Measurements from ENCODE around the gene HEY2.

DNA sequence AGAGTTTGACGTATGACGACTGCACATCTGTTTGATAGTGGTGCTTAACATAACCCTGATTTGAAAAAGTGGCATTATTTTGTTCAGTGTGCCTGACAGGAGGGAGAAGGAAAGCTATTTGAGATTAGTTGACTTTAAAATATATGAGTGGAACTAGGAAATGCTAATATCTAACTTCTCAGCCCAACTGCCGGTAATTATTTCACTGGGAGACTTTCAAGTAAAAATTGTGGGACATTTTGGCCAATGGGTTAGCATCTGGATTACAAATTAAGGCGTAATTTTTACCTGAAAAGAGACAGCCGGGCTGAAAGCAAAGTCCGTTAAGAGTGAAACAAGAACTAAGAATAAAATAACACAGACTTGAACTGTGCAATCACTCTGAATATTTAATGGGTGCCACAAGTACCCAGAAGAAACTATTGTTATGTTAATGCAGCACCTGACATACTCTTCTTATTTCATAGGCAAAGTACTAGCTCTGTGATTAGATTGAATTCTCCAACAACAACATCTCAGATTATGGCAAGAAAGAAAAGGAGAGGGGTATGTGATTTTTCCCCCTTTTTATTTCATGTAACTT, 2.0 kb downstream of the HEY2 start:
- TF ChIP-seq, protein P1, sequence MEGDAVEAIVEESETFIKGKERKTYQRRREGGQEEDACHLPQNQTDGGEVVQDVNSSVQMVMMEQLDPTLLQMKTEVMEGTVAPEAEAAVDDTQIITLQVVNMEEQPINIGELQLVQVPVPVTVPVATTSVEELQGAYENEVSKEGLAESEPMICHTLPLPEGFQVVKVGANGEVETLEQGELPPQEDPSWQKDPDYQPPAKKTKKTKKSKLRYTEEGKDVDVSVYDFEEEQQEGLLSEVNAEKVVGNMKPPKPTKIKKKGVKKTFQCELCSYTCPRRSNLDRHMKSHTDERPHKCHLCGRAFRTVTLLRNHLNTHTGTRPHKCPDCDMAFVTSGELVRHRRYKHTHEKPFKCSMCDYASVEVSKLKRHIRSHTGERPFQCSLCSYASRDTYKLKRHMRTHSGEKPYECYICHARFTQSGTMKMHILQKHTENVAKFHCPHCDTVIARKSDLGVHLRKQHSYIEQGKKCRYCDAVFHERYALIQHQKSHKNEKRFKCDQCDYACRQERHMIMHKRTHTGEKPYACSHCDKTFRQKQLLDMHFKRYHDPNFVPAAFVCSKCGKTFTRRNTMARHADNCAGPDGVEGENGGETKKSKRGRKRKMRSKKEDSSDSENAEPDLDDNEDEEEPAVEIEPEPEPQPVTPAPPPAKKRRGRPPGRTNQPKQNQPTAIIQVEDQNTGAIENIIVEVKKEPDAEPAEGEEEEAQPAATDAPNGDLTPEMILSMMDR (IDR thresholded peaks at IDR 0.05 in 8 of 11, conservative IDR thresholded peaks at IDR 0.05 in 3 of 11), result no peak
- TF ChIP-seq POLR2A (IDR thresholded peaks at IDR 0.05), result no peak
